T-helper 22 cell (primary cell): ENCODE measurements around the gene ATM.
"Not testable (repeated sequence)": the region's sequence is repeated elsewhere in the genome, so short reads cannot be mapped to it uniquely, and the experiment has no call there.

ENCODE experiments used
- DNase-seq: peaks from one replicate; pipeline ENCODE4 v3.0.0-alpha.2; 2020; ENCODE audit warnings: low read depth

The ATM gene

GRCh38 chr11:108369064-108369463 is 146.2 kb downstream of the ATM start:
- no peak for DNase-seq

GRCh38 chr11:108370315-108370714 is 147.4 kb downstream of the ATM start:
- DNase-seq = no peak

GRCh38 chr11:108370990-108371389 is 148.1 kb downstream of the ATM start:
- DNase-seq = no peak

- not testable (repeated sequence) for DNase-seq
Measured at GRCh38 chr11:108373505-108373904, 150.6 kb downstream of the ATM start.

- DNase-seq = no peak
Measured at GRCh38 chr11:108388576-108388975, 165.7 kb downstream of the ATM start.

- DNase-seq = no peak
Measured at GRCh38 chr11:108392353-108392752, 169.5 kb downstream of the ATM start.

GRCh38 chr11:108393046-108393445 is 170.2 kb downstream of the ATM start:
- DNase-seq = no peak

GRCh38 chr11:108394744-108395284 is 171.9 kb downstream of the ATM start:
- no peak for DNase-seq

GRCh38 chr11:108396672-108397071 is 173.8 kb downstream of the ATM start:
- not testable (repeated sequence) for DNase-seq

GRCh38 chr11:108398439-108398838 is 175.6 kb downstream of the ATM start:
- no peak for DNase-seq

- no peak for DNase-seq
Measured at GRCh38 chr11:108402241-108402640, 179.4 kb downstream of the ATM start.

- no peak for DNase-seq
Measured at GRCh38 chr11:108403052-108403451, 180.2 kb downstream of the ATM start.

- no peak for DNase-seq
Measured at GRCh38 chr11:108405706-108406105, 182.8 kb downstream of the ATM start.

- no peak for DNase-seq
Measured at GRCh38 chr11:108414958-108415357, 192.1 kb downstream of the ATM start.

GRCh38 chr11:108417551-108417950 is 194.7 kb downstream of the ATM start:
- not testable (repeated sequence) for DNase-seq
